ENCODE data around the gene MXD3. TPM values are rescaled to one million over a fixed set of nuclear protein-coding genes. Genes with fewer than 3 reads are reported as not detected.
"Not testable (repeated sequence)": the region's sequence is repeated elsewhere in the genome, so short reads cannot be mapped to it uniquely, and the experiment has no call there.

Gene MXD3
- total RNA-seq, 1 donor from 2014 or later = 9.7 TPM

- DNase-seq (ENCODE audit: low spot score) = no peak
Observed at GRCh38 chr5:177343777-177344176, 32.1 kb upstream of the MXD3 start.

GRCh38 chr5:177343000-177343399 lies 31.3 kb upstream of the MXD3 start:
- DNase-seq (ENCODE audit: low spot score) = not testable (repeated sequence)

GRCh38 chr5:177339107-177339638 lies 27.5 kb upstream of the MXD3 start:
- no peak for DNase-seq (ENCODE audit: low spot score)

GRCh38 chr5:177338251-177339106 lies 26.8 kb upstream of the MXD3 start:
- DNase-seq (ENCODE audit: low spot score) = no peak

- DNase-seq (ENCODE audit: low spot score) = no peak
Observed at GRCh38 chr5:177336603-177337494, 25.2 kb upstream of the MXD3 start.

- DNase-seq (ENCODE audit: low spot score) = no peak
Observed at GRCh38 chr5:177336112-177336511, 24.4 kb upstream of the MXD3 start.

GRCh38 chr5:177335701-177336065 lies 24.0 kb upstream of the MXD3 start:
- no peak for DNase-seq (ENCODE audit: low spot score)

GRCh38 chr5:177334781-177335700 lies 23.3 kb upstream of the MXD3 start:
- DNase-seq (ENCODE audit: low spot score) = no peak

GRCh38 chr5:177334155-177334551 lies 22.5 kb upstream of the MXD3 start:
- no peak for DNase-seq (ENCODE audit: low spot score)

- DNase-seq (ENCODE audit: low spot score) = no peak
Observed at GRCh38 chr5:177333420-177334154, 21.9 kb upstream of the MXD3 start.

- DNase-seq (ENCODE audit: low spot score) = no peak
Observed at GRCh38 chr5:177332896-177333260, 21.2 kb upstream of the MXD3 start.

- no peak for DNase-seq (ENCODE audit: low spot score)
Observed at GRCh38 chr5:177332031-177332895, 20.6 kb upstream of the MXD3 start.

- no peak for DNase-seq (ENCODE audit: low spot score)
Observed at GRCh38 chr5:177330991-177331842, 19.5 kb upstream of the MXD3 start.

GRCh38 chr5:177329883-177330282 lies 18.2 kb upstream of the MXD3 start:
- no peak for DNase-seq (ENCODE audit: low spot score)

GRCh38 chr5:177328545-177329231 lies 17.0 kb upstream of the MXD3 start:
- DNase-seq (ENCODE audit: low spot score) = no peak

GRCh38 chr5:177327539-177328522 lies 16.1 kb upstream of the MXD3 start:
- DNase-seq (ENCODE audit: low spot score) = peak; percentile 32

GRCh38 chr5:177325868-177326381 lies 14.2 kb upstream of the MXD3 start:
- no peak for DNase-seq (ENCODE audit: low spot score)

Data from mucosa of gallbladder (tissue), 1 donor.